HT-29 (cell line): ENCODE data around the gene HOXA11. TPM values are rescaled to one million over a fixed set of nuclear protein-coding genes. Genes with fewer than 3 reads are reported as not detected.
A peak's percentile ranks its signal among the peaks of the same experiment; 100 is the strongest.

ENCODE experiments used
- DNase-seq: peaks from one replicate; pipeline ENCODE4 v3.0.0-alpha.2; 2015; ENCODE audit warnings: low spot score
- total RNA-seq: library from RNA; depleted of rRNA; stranded (reverse); fragments of >200 nt; shearing (Covaris generic); gene quantifications from 2 replicates; pipeline ENCODE4 v1.2.3, GENCODE V29; 2014

Gene HOXA11
- total RNA-seq, 1 experiment from 2014 or later = 67.7 TPM

GRCh38 chr7:27170426-27171324, 14.4 kb downstream of the HOXA11 start:
- peak; percentile 76 for DNase-seq

GRCh38 chr7:27169658-27170425, 15.2 kb downstream of the HOXA11 start:
- peak; percentile 83 for DNase-seq

- DNase-seq = peak; percentile 88
Measured at GRCh38 chr7:27168265-27168947, 16.6 kb downstream of the HOXA11 start.

GRCh38 chr7:27167916-27168264, 17.1 kb downstream of the HOXA11 start:
- peak; percentile 73 for DNase-seq

GRCh38 chr7:27166531-27167505, 18.2 kb downstream of the HOXA11 start:
- peak; percentile 72 for DNase-seq

GRCh38 chr7:27165996-27166530, 19.0 kb downstream of the HOXA11 start:
- DNase-seq = no peak

GRCh38 chr7:27165089-27165995, 19.7 kb downstream of the HOXA11 start, which contains the start of gene HOXA9:
Gene HOXA9, minus strand, starts transcription at chr7:27165537. Its CDS starts 80 bp downstream, at chr7:27165457.
- peak; percentile 97 for DNase-seq

- no peak for DNase-seq
Measured at GRCh38 chr7:27164367-27165088, 20.5 kb downstream of the HOXA11 start.

- no peak for DNase-seq
Measured at GRCh38 chr7:27164045-27164366, 21.0 kb downstream of the HOXA11 start.

GRCh38 chr7:27163288-27164044, 21.6 kb downstream of the HOXA11 start:
- no peak for DNase-seq

- DNase-seq = no peak
Measured at GRCh38 chr7:27162561-27163287, 22.3 kb downstream of the HOXA11 start.

GRCh38 chr7:27161721-27162560, 23.1 kb downstream of the HOXA11 start:
- DNase-seq = no peak

GRCh38 chr7:27161214-27161720, 23.8 kb downstream of the HOXA11 start:
- DNase-seq = no peak

- peak; percentile 93 for DNase-seq
Measured at GRCh38 chr7:27160546-27161213, 24.4 kb downstream of the HOXA11 start.

GRCh38 chr7:27160145-27160545, 24.9 kb downstream of the HOXA11 start:
- DNase-seq = no peak
